Measurements from ENCODE around the gene MARVELD1. TPM values are rescaled to one million over a fixed set of nuclear protein-coding genes. Genes with fewer than 3 reads are reported as not detected.

Gene MARVELD1
- total and polyA plus RNA-seq, 11 donors, result 3.0 to 17.2 (median 6.8) TPM

GRCh38 chr10:97718659-97719142 is 5.2 kb downstream of the MARVELD1 start:
- ATAC-seq, result no peak
- Histone ChIP-seq H3K27ac (peak overlapping the region in 6 of 12 donors; percentile 25 to 71 (median 28)), H3K27me3 (no peaks in the 10 kb centered on the region), H3K9me3 (no peaks in the 10 kb centered on the region), H3K4me3 (no peak overlapping the region), H3K4me1 (peaks cover 0 to 50% (median 22%) of the 10 kb centered on the region in 12 donors), H3K36me3 (peaks cover 0 to 20% (median 0%) of the 10 kb centered on the region in 9 donors)
- intact Hi-C loops (cut with DNase I), result no loop called here
- no peak for TF ChIP-seq CTCF (IDR thresholded peaks at IDR 0.05)
- TF ChIP-seq POLR2A (IDR thresholded peaks at IDR 0.05), result no peak
- WGBS, 4 donors, result 46 to 58% (median 54%) methylated on average over 8 of the region's 8 CpGs
- no peak for DNase-seq

GRCh38 chr10:97719602-97720001 is 6.1 kb downstream of the MARVELD1 start:
- intact Hi-C loops (cut with DNase I), result no loop called here
- Histone ChIP-seq H3K27ac (peak overlapping the region in 3 of 12 donors; percentile 25 to 71 (median 26)), H3K27me3 (no peaks in the 10 kb centered on the region), H3K4me1 (peaks cover 0 to 50% (median 18%) of the 10 kb centered on the region in 12 donors), H3K9me3 (no peaks in the 10 kb centered on the region), H3K36me3 (peaks cover 0 to 20% (median 0%) of the 10 kb centered on the region in 9 donors), H3K4me3 (no peak overlapping the region)
- TF ChIP-seq CTCF (IDR thresholded peaks at IDR 0.05) (no peak), POLR2A (IDR thresholded peaks at IDR 0.05) (no peak)
- 87 to 96% (median 90%) methylated on average over 2 of the region's 2 CpGs for WGBS, 4 donors
- no peak for DNase-seq
- no peak for ATAC-seq

GRCh38 chr10:97721871-97722780 is 8.6 kb downstream of the MARVELD1 start:
- WGBS, 4 donors, result 76 to 92% (median 87%) methylated on average over 12 of the region's 12 CpGs
- TF ChIP-seq CTCF (IDR thresholded peaks at IDR 0.05) (no peak), POLR2A (IDR thresholded peaks at IDR 0.05) (no peak)

GRCh38 chr10:97723001-97723400 is 9.5 kb downstream of the MARVELD1 start:
- intact Hi-C loops (cut with DNase I), result no loop called here
- DNase-seq (no peak), ATAC-seq (no peak)
- H3K36me3 ChIP-seq, result peaks cover 0 to under 1% (median 0%) of the 10 kb centered on the region in 9 donors
- H3K4me3 ChIP-seq, result no peak overlapping the region
- peaks cover 0 to 19% (median 14%) of the 10 kb centered on the region in 12 donors for H3K4me1 ChIP-seq
- WGBS, 4 donors, result 67 to 90% (median 87%) methylated on average over 2 to 3 of the region's 3 CpGs
- H3K27ac ChIP-seq, result no peak overlapping the region
- no peaks in the 10 kb centered on the region for H3K27me3 ChIP-seq
- no peaks in the 10 kb centered on the region for H3K9me3 ChIP-seq
- TF ChIP-seq CTCF (IDR thresholded peaks at IDR 0.05) (no peak), POLR2A (IDR thresholded peaks at IDR 0.05) (no peak)

More at GRCh38 chr10:97721871-97722780, 8.6 kb downstream of the MARVELD1 start:
- Histone ChIP-seq H3K27ac (peak overlapping the region in 1 of 12 donors; percentile 12), H3K4me3 (no peak overlapping the region), H3K9me3 (no peaks in the 10 kb centered on the region), H3K4me1 (peaks cover 0 to 26% (median 15%) of the 10 kb centered on the region in 12 donors), H3K36me3 (peaks cover 0 to 9% (median 0%) of the 10 kb centered on the region in 9 donors), H3K27me3 (no peaks in the 10 kb centered on the region)
- no peak for ATAC-seq
- intact Hi-C loops (cut with DNase I), result no loop called here
- DNase-seq, result no peak

All from heart left ventricle (tissue), 16 donors.